Measurements from ENCODE around the gene LGALS12. TPM values are rescaled to one million over a fixed set of nuclear protein-coding genes. Genes with fewer than 3 reads are reported as not detected.

Gene LGALS12
- total and polyA plus RNA-seq, 10 of the 15 experiments (the other 5 are each of a cell fraction or from before 2014, with no cell fraction given): not detected

DNA sequence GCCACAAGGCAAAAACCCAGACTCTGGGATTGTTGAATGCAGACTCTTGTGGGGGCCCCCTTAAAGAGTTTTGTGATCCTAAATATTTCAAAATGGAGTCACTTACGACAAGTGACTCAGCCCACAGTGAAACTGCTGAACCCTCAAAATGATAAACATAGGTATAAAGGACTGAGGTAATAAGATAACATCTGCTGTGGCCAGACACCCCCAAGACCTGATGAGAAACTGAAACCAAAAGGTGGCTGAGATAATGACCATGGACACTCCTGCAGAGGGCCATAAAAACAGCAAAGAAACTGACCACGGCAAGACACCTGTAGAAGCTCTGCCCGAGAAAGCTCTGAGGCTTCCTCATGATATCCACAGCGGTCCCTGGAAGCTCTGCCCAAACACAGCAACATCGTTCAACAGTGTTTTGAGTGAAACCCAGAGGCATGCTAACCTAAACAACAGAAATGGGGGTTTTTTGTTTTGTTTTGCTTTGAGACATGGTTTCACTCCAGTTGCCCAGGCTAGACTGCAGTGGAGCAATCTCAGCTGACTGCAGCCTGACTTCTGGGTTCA is 29.1 kb downstream of the LGALS12 start (continued):
- TF ChIP-seq, protein P1, sequence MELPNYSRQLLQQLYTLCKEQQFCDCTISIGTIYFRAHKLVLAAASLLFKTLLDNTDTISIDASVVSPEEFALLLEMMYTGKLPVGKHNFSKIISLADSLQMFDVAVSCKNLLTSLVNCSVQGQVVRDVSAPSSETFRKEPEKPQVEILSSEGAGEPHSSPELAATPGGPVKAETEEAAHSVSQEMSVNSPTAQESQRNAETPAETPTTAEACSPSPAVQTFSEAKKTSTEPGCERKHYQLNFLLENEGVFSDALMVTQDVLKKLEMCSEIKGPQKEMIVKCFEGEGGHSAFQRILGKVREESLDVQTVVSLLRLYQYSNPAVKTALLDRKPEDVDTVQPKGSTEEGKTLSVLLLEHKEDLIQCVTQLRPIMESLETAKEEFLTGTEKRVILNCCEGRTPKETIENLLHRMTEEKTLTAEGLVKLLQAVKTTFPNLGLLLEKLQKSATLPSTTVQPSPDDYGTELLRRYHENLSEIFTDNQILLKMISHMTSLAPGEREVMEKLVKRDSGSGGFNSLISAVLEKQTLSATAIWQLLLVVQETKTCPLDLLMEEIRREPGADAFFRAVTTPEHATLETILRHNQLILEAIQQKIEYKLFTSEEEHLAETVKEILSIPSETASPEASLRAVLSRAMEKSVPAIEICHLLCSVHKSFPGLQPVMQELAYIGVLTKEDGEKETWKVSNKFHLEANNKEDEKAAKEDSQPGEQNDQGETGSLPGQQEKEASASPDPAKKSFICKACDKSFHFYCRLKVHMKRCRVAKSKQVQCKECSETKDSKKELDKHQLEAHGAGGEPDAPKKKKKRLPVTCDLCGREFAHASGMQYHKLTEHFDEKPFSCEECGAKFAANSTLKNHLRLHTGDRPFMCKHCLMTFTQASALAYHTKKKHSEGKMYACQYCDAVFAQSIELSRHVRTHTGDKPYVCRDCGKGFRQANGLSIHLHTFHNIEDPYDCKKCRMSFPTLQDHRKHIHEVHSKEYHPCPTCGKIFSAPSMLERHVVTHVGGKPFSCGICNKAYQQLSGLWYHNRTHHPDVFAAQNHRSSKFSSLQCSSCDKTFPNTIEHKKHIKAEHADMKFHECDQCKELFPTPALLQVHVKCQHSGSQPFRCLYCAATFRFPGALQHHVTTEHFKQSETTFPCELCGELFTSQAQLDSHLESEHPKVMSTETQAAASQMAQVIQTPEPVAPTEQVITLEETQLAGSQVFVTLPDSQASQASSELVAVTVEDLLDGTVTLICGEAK (IDR thresholded peaks at IDR 0.05; ENCODE audit: borderline replicate concordance): no peak
- TF ChIP-seq, protein P2, sequence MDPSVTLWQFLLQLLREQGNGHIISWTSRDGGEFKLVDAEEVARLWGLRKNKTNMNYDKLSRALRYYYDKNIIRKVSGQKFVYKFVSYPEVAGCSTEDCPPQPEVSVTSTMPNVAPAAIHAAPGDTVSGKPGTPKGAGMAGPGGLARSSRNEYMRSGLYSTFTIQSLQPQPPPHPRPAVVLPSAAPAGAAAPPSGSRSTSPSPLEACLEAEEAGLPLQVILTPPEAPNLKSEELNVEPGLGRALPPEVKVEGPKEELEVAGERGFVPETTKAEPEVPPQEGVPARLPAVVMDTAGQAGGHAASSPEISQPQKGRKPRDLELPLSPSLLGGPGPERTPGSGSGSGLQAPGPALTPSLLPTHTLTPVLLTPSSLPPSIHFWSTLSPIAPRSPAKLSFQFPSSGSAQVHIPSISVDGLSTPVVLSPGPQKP (IDR thresholded peaks at IDR 0.05; ENCODE audit: low read depth, low read length): no peak
- peak in 1 of 2 experiments; percentile 32; a peak in 2 of 4 replicates for TF ChIP-seq EP300 (IDR thresholded peaks at IDR 0.05; ENCODE audit: borderline replicate concordance in 1 of 2, control insufficient read depth in 1 of 2, low read depth in 2 of 2, low read length in 2 of 2)
- TF ChIP-seq CHD1 (IDR thresholded peaks at IDR 0.05; ENCODE audit: low read depth, low read length): no peak
- no peak for TF ChIP-seq RAD51 (IDR thresholded peaks at IDR 0.05)
- no peak for TF ChIP-seq ZNF24 (IDR thresholded peaks at IDR 0.05)
- TF ChIP-seq MEF2B (IDR thresholded peaks at IDR 0.05; ENCODE audit: partially characterized antibody, poor library complexity, severe bottlenecking): no peak
- TF ChIP-seq, protein P3, sequence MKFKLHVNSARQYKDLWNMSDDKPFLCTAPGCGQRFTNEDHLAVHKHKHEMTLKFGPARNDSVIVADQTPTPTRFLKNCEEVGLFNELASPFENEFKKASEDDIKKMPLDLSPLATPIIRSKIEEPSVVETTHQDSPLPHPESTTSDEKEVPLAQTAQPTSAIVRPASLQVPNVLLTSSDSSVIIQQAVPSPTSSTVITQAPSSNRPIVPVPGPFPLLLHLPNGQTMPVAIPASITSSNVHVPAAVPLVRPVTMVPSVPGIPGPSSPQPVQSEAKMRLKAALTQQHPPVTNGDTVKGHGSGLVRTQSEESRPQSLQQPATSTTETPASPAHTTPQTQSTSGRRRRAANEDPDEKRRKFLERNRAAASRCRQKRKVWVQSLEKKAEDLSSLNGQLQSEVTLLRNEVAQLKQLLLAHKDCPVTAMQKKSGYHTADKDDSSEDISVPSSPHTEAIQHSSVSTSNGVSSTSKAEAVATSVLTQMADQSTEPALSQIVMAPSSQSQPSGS (IDR thresholded peaks at IDR 0.05; ENCODE audit: low read length): peak; percentile 63; the same call in 1 of the 2 replicates
- TF ChIP-seq SUPT20H (IDR thresholded peaks at IDR 0.05; ENCODE audit: borderline replicate concordance, control insufficient read depth, low read depth, low read length): no peak
- no peak for TF ChIP-seq YBX1 (IDR thresholded peaks at IDR 0.05)
- no peak for TF ChIP-seq TCF3 (IDR thresholded peaks at IDR 0.05; ENCODE audit: borderline replicate concordance, insufficient read depth, low read depth, low read length)
- TF ChIP-seq, protein P4, sequence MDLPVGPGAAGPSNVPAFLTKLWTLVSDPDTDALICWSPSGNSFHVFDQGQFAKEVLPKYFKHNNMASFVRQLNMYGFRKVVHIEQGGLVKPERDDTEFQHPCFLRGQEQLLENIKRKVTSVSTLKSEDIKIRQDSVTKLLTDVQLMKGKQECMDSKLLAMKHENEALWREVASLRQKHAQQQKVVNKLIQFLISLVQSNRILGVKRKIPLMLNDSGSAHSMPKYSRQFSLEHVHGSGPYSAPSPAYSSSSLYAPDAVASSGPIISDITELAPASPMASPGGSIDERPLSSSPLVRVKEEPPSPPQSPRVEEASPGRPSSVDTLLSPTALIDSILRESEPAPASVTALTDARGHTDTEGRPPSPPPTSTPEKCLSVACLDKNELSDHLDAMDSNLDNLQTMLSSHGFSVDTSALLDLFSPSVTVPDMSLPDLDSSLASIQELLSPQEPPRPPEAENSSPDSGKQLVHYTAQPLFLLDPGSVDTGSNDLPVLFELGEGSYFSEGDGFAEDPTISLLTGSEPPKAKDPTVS (IDR thresholded peaks at IDR 0.05; ENCODE audit: low read depth, low read length): no peak
- TF ChIP-seq NFXL1 (IDR thresholded peaks at IDR 0.05; ENCODE audit: borderline replicate concordance): no peak
- TF ChIP-seq, protein P5, sequence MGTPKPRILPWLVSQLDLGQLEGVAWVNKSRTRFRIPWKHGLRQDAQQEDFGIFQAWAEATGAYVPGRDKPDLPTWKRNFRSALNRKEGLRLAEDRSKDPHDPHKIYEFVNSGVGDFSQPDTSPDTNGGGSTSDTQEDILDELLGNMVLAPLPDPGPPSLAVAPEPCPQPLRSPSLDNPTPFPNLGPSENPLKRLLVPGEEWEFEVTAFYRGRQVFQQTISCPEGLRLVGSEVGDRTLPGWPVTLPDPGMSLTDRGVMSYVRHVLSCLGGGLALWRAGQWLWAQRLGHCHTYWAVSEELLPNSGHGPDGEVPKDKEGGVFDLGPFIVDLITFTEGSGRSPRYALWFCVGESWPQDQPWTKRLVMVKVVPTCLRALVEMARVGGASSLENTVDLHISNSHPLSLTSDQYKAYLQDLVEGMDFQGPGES (IDR thresholded peaks at IDR 0.05): no peak
- TF ChIP-seq ETV6 (conservative IDR thresholded peaks at IDR 0.05 in 1 of 2, IDR thresholded peaks at IDR 0.05 in 1 of 2; ENCODE audit: borderline replicate concordance in 1 of 2, low read depth in 1 of 2): 0 out of 4 replicates have a peak, but pooled peaks of 1 of the 2 experiments have one; percentile 19
- no peak for TF ChIP-seq CBX3 (IDR thresholded peaks at IDR 0.05; ENCODE audit: borderline replicate concordance, low read depth)
- no peak; the same call in 1 of the 2 replicates for TF ChIP-seq PAX5 (IDR thresholded peaks at IDR 0.05; ENCODE audit: borderline replicate concordance, low read depth, low read length)
- TF ChIP-seq ASH2L (IDR thresholded peaks at IDR 0.05; ENCODE audit: borderline replicate concordance, low read depth): no peak
- TF ChIP-seq MYC (IDR thresholded peaks at IDR 0.05; ENCODE audit: insufficient read depth, insufficient read length, insufficient replicate concordance, low read length, severe bottlenecking): no peak
- 0 out of 2 replicates have a peak, but pooled peaks have one; percentile 32 for TF ChIP-seq ZBED1 (IDR thresholded peaks at IDR 0.05; ENCODE audit: borderline replicate concordance)

Data from GM12878 (cell line).